ENCODE data around the gene MVD.
A peak's percentile ranks its signal among the peaks of the same experiment; 100 is the strongest.
"Not testable (repeated sequence)": the region's sequence is repeated elsewhere in the genome, so short reads cannot be mapped to it uniquely, and the experiment has no call there.

MVD gene

GRCh38 chr16:88624977-88625576 is 37.8 kb downstream of the MVD start:
- no peak for DNase-seq (ENCODE audit: low read depth)

- no peak for DNase-seq (ENCODE audit: low read depth)
Observed at GRCh38 chr16:88624481-88624880, 38.4 kb downstream of the MVD start.

GRCh38 chr16:88623858-88624257 is 39.0 kb downstream of the MVD start:
- DNase-seq (ENCODE audit: low read depth), result no peak

GRCh38 chr16:88622866-88623265 is 40.0 kb downstream of the MVD start:
- DNase-seq (ENCODE audit: low read depth), result no peak

- DNase-seq (ENCODE audit: low read depth), result no peak
Observed at GRCh38 chr16:88622125-88622524, 40.8 kb downstream of the MVD start.

- DNase-seq (ENCODE audit: low read depth), result peak; percentile 59
Observed at GRCh38 chr16:88619859-88620815, 42.8 kb downstream of the MVD start.

- DNase-seq (ENCODE audit: low read depth), result no peak
Observed at GRCh38 chr16:88618956-88619667, 43.8 kb downstream of the MVD start.

- DNase-seq (ENCODE audit: low read depth), result no peak
Observed at GRCh38 chr16:88618182-88618955, 44.5 kb downstream of the MVD start.

- DNase-seq (ENCODE audit: low read depth), result no peak
Observed at GRCh38 chr16:88617268-88618031, 45.4 kb downstream of the MVD start.

GRCh38 chr16:88616736-88617135 is 46.2 kb downstream of the MVD start:
- DNase-seq (ENCODE audit: low read depth), result no peak

- DNase-seq (ENCODE audit: low read depth), result no peak
Observed at GRCh38 chr16:88616320-88616719, 46.6 kb downstream of the MVD start.

- no peak for DNase-seq (ENCODE audit: low read depth)
Observed at GRCh38 chr16:88614818-88615580, 47.9 kb downstream of the MVD start.

- DNase-seq (ENCODE audit: low read depth), result no peak
Observed at GRCh38 chr16:88613911-88614817, 48.7 kb downstream of the MVD start.

- DNase-seq (ENCODE audit: low read depth), result no peak
Observed at GRCh38 chr16:88613293-88613692, 49.6 kb downstream of the MVD start.

- DNase-seq (ENCODE audit: low read depth), result no peak
Observed at GRCh38 chr16:88610909-88611812, 51.7 kb downstream of the MVD start.

GRCh38 chr16:88610080-88610479 is 52.8 kb downstream of the MVD start:
- no peak for DNase-seq (ENCODE audit: low read depth)

GRCh38 chr16:88609426-88609825 is 53.5 kb downstream of the MVD start:
- DNase-seq (ENCODE audit: low read depth), result not testable (repeated sequence)

GRCh38 chr16:88608076-88608475 is 54.8 kb downstream of the MVD start:
- DNase-seq (ENCODE audit: low read depth), result no peak

Data from activated T-helper 1 cell treated with Interleukin-2 at 50 U/mL for 16 hours (primary cell).